Measurements from ENCODE around the gene GDAP1L1.
"Not testable (repeated sequence)": the region's sequence is repeated elsewhere in the genome, so short reads cannot be mapped to it uniquely, and the experiment has no call there.

GDAP1L1 gene

GRCh38 chr20:44221368-44221954 lies 25.6 kb upstream of the GDAP1L1 start:
- no peak for DNase-seq

GRCh38 chr20:44222027-44222426 lies 25.1 kb upstream of the GDAP1L1 start:
- no peak for DNase-seq

DNA sequence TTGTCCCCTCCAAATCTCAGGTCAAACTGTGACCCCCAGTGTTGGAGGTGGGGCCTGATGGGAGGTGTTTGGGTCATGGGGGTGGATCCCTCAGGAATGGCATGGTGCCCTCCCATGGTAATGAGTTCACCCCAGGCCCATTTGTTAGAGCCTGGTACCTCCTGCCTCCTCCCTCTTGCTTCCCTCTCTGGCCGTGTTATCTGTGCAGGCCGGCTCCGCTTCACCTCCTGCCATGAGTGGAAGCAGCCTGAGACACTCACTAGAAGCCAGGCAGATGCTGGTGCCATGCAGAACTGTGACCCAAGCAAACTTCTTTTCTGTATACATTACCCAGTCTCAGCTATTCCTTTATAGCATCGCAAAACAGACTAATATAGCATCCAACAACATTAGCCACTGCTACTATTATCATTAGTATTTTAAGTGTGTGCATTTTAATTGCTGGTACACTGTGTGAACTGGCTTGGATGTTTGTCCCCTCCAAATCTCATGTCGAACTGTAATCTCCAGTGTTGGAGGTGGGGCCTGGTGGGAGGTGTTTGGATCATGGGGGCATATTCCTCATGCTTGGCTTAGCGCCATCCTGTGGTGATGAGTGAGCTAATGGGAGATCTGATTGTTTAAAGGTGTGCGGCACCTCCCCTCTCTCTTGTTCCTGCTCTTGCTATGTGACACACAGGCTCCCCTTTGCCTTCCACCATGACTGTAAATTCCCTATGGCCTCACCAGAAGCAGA lies 24.3 kb upstream of the GDAP1L1 start:
- DNase-seq, result no peak

DNA sequence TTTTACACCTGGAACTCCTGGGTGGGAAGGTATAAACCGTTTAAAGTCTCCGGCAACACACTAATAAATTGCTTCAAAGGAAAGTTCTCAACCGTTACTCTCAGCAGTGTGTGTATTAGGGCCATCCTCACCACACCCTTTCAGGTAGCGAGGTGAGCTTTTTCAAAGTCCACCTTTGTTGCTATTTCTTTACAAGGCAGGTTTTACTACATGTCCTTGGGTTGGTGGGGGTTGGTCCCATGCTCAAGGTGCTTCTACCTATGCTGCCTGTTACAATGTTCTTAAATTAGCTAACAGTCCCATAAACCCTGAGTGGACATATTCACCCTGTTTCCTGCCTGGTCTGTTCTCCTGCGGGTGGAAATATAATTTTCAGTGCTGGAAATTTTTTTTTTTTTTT lies 23.4 kb upstream of the GDAP1L1 start:
- no peak for DNase-seq

- no peak for DNase-seq
Observed at GRCh38 chr20:44224637-44225036, 22.5 kb upstream of the GDAP1L1 start.

GRCh38 chr20:44228465-44229258 lies 18.4 kb upstream of the GDAP1L1 start:
- no peak for DNase-seq

GRCh38 chr20:44231193-44231592 lies 15.9 kb upstream of the GDAP1L1 start:
- no peak for DNase-seq

GRCh38 chr20:44231713-44232468 lies 15.2 kb upstream of the GDAP1L1 start:
- no peak for DNase-seq

DNA sequence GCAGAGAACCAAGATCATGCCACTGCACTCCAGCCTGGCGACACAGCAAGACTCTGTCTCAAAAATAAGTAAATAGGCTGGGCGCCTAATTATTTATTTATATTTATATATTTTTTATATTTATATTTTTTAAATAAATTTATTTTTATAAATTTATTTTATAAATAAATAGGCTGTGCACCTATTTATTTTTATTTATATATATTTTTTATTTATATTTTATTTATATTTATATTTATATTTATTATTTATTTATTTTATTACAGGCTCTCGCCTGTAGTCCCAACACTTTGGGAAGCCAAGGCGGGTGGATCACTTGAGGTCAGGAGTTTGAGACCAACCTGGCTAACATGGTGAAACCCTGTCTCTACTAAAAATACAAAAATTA lies 14.6 kb upstream of the GDAP1L1 start:
- not testable (repeated sequence) for DNase-seq

DNA sequence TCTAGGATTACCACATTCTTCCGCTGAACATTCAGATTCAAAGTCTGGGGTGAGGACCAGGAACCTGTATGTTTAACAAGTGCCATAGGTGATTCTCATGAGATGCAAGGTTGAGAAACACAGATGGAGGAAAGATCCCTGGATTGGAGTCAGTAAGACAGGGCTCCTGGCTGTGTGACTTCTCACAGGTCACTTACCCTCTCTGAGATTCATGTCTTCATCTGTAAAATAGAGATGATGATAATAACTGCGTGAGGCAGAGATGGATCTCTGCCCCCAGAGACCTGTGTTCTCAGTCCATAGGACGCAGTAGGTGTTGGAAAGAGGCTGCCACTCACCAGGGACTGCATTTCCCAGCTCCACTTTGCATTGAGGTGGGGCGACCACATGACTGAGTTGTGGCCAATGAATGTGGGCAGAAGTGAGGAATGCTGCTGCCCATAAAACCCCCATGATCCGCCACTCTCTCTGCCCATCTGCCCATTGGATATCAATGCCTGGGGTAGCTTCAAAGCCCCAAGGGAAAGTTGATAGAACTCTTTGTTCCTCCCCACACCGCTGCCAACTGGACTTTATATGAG lies 13.6 kb upstream of the GDAP1L1 start:
- DNase-seq, result no peak

DNA sequence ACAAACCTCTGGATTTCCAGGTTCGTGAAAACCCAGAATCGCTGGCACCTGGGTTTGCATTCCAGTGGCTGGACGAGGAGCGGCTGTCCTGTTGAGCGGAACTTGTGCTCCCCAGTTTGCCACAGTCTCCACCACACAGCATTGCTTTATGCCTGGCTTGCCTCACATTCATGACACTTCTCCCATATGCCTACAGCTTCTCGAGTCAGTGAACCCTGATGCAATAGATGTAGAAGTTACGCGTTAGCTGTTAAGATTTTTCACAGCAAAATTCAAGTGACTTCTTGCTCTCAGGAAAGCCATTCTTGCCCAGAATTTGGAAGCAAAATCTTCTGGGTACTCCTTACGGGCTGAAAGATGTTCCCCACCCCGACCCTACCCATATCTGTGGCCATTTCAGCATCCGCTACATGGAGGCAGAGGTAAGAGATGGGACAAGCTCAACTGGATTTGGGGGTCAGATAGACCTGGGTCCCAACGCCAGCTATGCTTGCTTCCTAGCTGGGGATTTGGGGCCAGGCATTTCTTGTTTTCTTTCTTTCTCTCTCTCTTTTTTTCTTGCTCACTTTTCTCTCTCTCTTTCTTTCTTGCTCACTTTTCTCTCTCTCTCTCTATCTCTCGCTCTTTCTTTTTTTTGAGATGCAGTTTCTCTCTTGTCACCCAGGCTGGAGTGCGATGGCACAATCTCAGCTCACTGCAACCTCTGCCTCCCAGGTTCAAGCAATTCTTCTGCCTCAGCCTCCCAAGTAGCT lies 12.4 kb upstream of the GDAP1L1 start:
- DNase-seq, result no peak

GRCh38 chr20:44235702-44236101 lies 11.4 kb upstream of the GDAP1L1 start:
- DNase-seq, result no peak

- not testable (repeated sequence) for DNase-seq
Observed at GRCh38 chr20:44236840-44237239, 10.3 kb upstream of the GDAP1L1 start.

DNA sequence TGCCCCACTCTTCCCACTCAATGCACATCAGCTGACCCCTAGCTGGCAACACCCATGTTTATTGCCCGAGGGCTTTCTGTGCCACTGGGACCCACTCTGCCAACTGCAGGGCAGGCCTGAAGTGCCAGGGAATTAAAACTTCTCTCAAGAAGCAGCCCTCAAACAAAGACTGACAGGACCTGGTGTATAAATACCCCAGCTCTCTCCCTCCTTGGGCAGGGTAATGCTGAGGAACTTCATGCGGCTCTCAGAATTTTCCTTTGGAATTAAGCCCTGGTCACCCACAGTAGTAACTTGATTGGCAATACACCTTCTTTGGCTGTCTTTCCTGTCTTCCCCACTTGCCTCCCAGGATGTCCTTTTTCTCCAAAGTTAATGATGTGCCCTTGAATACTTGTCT lies 5.3 kb upstream of the GDAP1L1 start:
- DNase-seq, result no peak

- no peak for DNase-seq
Observed at GRCh38 chr20:44245977-44246376, 1.1 kb upstream of the GDAP1L1 start.

- DNase-seq, result no peak
Observed at GRCh38 chr20:44247586-44248409, 690 bp downstream of the GDAP1L1 start.

- DNase-seq, result no peak
Observed at GRCh38 chr20:44248410-44248759, 1.3 kb downstream of the GDAP1L1 start.

GRCh38 chr20:44251284-44251683 lies 4.2 kb downstream of the GDAP1L1 start:
- no peak for DNase-seq

DNA sequence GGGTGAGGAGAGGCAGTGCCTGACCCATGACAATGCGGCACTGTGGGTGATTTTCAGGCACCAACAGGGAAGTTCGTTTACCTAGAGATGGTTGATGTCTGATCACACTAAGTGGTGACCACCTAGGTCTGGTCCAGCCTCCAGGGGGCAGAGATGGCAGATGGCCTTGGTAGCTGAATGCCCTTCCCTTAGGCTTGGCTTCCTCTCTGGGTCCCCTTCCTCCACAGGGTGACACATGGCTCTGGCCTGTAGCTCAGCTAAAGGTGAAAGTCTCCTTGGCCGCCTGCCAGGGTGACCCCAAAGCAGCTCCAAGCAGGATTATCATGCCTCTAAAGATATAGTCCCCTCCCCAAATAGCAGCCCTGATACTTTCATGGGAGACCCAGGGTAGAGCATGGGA lies 6.4 kb downstream of the GDAP1L1 start:
- DNase-seq, result no peak

DNA sequence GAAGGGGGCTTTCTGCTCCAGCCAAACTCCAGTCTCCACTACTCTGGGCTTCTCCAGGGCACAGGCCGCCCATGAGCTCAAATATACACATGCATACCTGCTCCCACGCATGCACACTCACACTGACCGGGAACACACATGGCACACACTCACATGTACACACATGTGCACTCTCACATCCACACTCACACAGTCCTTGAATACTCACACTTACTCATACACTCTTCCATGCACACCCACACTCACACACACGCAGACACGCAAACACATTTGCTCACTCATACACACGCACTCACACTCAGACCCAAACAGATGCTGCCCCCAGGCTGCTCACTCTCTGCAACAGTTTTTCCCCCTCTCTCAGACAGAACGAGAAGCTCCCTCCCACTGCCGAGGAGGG lies 7.0 kb downstream of the GDAP1L1 start:
- no peak for DNase-seq

DNA sequence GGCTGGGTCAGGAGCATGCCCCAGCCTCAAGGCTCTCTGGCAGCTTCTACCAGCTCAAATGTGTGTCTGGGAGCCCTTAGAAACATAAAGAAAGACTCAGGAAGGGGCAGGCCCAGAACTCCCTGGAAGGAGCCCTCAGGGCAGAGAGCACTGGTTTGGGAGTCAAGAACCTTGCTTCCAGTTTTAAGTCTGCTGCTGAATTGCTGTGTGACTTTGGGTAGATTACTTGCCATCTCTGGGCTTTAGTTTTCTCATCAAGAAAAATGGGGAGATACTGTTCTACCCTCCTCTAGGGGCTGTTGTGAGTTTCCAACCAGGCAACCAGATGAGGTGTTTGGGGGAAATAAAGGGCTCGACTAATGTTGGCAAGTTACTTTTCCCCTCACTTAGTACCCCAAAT lies 8.8 kb downstream of the GDAP1L1 start:
- no peak for DNase-seq
